IMR-90 (cell line): Measurements from ENCODE around the gene LIMS1. TPM values are rescaled to one million over a fixed set of nuclear protein-coding genes. Genes with fewer than 3 reads are reported as not detected.

Source experiments
- ATAC-seq: fragments of 200-7000 bp; cut with Tn5 transposase; 2 replicates; pipeline ENCODE4 v1.9.1; 2020; ENCODE audit warnings: low read depth, mild to moderate bottlenecking, moderate library complexity
- BruUV-seq: library from RNA; stranded (reverse); fragments of 400-500 nt; replicated peaks from 2 replicates; lab custom pipeline; 2021; lab: Mats Ljungman, UMichigan
- CTCF ChIA-PET: fragments of 300-600 bp; formaldehyde crosslinking; extraction: SDS; loops from one replicate; lab custom pipeline; 2021; ENCODE audit warnings: antibody characterized with exemption; lab: Yijun Ruan, JAX
- POLR2A ChIA-PET: fragments of 300-600 bp; sonication (Branson Sonifier 250); formaldehyde crosslinking; loops from one replicate; lab custom pipeline; 2022; ENCODE audit warnings: antibody characterized with exemption; ENCODE audit not compliant: unreplicated experiment; lab: Charles Lee
- DNase-seq: peaks from one replicate; pipeline ENCODE4 v3.0.0; 2013
- H2AFZ ChIP-seq: replicated peaks from 2 replicates; pipeline ENCODE3; 2013; ENCODE audit warnings: low read length, mild to moderate bottlenecking; ENCODE audit not compliant: poor library complexity
- H2AK5ac ChIP-seq: 2 replicates; pipeline ENCODE4 v1.6.1; 2013; ENCODE audit warnings: low read depth, low read length, inconsistent platforms
- H2AK9ac ChIP-seq: replicated peaks from 2 replicates; pipeline ENCODE3; 2013; ENCODE audit warnings: mild to moderate bottlenecking, low read depth, low read length, moderate library complexity; ENCODE audit not compliant: poor library complexity
- H2BK120ac ChIP-seq: 2 replicates; pipeline ENCODE4 v1.6.1; 2013; ENCODE audit warnings: low read depth, low read length, inconsistent platforms
- H2BK15ac ChIP-seq: 3 replicates; pipeline ENCODE4 v1.6.1; 2013; ENCODE audit warnings: low read depth, low read length, inconsistent platforms
- H2BK20ac ChIP-seq: 2 replicates; pipeline ENCODE4 v1.6.1; 2013; ENCODE audit warnings: low read depth, mild to moderate bottlenecking, inconsistent platforms, low read length, moderate library complexity
- H2BK5ac ChIP-seq: 2 replicates; pipeline ENCODE4 v1.6.1; 2013; ENCODE audit warnings: mild to moderate bottlenecking, low read depth, low read length, inconsistent platforms; ENCODE audit not compliant: poor library complexity, severe bottlenecking
- H3K14ac ChIP-seq: replicated peaks from 2 replicates; pipeline ENCODE4 v1.6.1; 2013; ENCODE audit warnings: low read depth, low read length, inconsistent platforms
- H3K18ac ChIP-seq: 2 replicates; pipeline ENCODE4 v1.6.1; 2013; ENCODE audit warnings: low read depth, low read length, control low read depth
- H3K23ac ChIP-seq: 2 replicates; pipeline ENCODE4 v1.6.1; 2013; ENCODE audit warnings: low read depth, low read length, inconsistent platforms
- H3K27ac ChIP-seq: 2 replicates; pipeline ENCODE4 v1.5.1; 2013; ENCODE audit warnings: mild to moderate bottlenecking, control low read depth, low read length; ENCODE audit not compliant: insufficient read depth
- H3K27me3 ChIP-seq: 2 replicates; pipeline ENCODE4 v1.6.1; 2013; ENCODE audit warnings: low read length; ENCODE audit not compliant: control insufficient read depth, insufficient read depth
- H3K36me3 ChIP-seq: 2 replicates; pipeline ENCODE4 v1.6.1; 2013; ENCODE audit warnings: low read length, mixed read lengths; ENCODE audit not compliant: control insufficient read depth, insufficient read depth
- H3K4ac ChIP-seq: 2 replicates; pipeline ENCODE4 v1.6.1; 2013; ENCODE audit warnings: low read depth, low read length, inconsistent platforms
- H3K4me1 ChIP-seq: 2 replicates; pipeline ENCODE4 v1.6.1; 2013; ENCODE audit warnings: low read length, mixed read lengths; ENCODE audit not compliant: control insufficient read depth, insufficient read depth
- H3K4me2 ChIP-seq: 2 replicates; pipeline ENCODE4 v1.6.1; 2013; ENCODE audit warnings: low read depth, mild to moderate bottlenecking, control low read depth, low read length, moderate library complexity
- H3K4me3 ChIP-seq: 2 replicates; pipeline ENCODE4 v1.5.1; 2013; ENCODE audit warnings: low read depth, mild to moderate bottlenecking, control low read depth, low read length, moderate library complexity; ENCODE audit not compliant: insufficient read depth
- H3K56ac ChIP-seq: 2 replicates; pipeline ENCODE4 v1.6.1; 2013; ENCODE audit warnings: low read length, inconsistent platforms; ENCODE audit not compliant: insufficient read depth; ENCODE audit errors: extremely low read depth
- H3K79me1 ChIP-seq, 2 experiments: 2 replicates each; pipeline ENCODE4 v1.6.1; 2013; ENCODE audit warnings: low read length in 2 of 2, inconsistent platforms in 1 of 2, low read depth in 1 of 2
- H3K9ac ChIP-seq: 2 replicates; pipeline ENCODE4 v1.6.1; 2013; ENCODE audit warnings: low read depth, low read length, control low read depth
- H3K9me1 ChIP-seq: 2 replicates; pipeline ENCODE4 v1.6.1; 2013; ENCODE audit warnings: low read length, inconsistent platforms; ENCODE audit not compliant: insufficient read depth
- H3K9me3 ChIP-seq: 2 replicates; pipeline ENCODE4 v1.6.1; 2013; ENCODE audit warnings: low read length; ENCODE audit not compliant: control insufficient read depth, insufficient read depth
- H4K20me1 ChIP-seq: 2 replicates; pipeline ENCODE4 v1.6.1; 2013; ENCODE audit warnings: low read length, inconsistent platforms; ENCODE audit not compliant: insufficient read depth
- H4K5ac ChIP-seq: 2 replicates; pipeline ENCODE4 v1.6.1; 2013; ENCODE audit warnings: mild to moderate bottlenecking, low read depth, low read length, control low read depth
- H4K8ac ChIP-seq, 2 experiments: 2 replicates each; pipeline ENCODE4 v1.6.1; 2013; ENCODE audit warnings: low read depth in 2 of 2, low read length in 2 of 2, control low read depth in 1 of 2, inconsistent platforms in 1 of 2
- H4K91ac ChIP-seq: 2 replicates; pipeline ENCODE4 v1.6.1; 2013; ENCODE audit warnings: low read depth, low read length, inconsistent platforms; ENCODE audit not compliant: insufficient read depth
- CEBPB ChIP-seq: IDR thresholded peaks from 2 replicates; pipeline ENCODE4 v1.6.1; 2012; ENCODE audit warnings: low read depth, low read length, improper control_type of control experiment
- CHD1 ChIP-seq: IDR thresholded peaks from 2 replicates; pipeline ENCODE4 v1.6.1; 2012; ENCODE audit warnings: low read depth, low read length, improper control_type of control experiment
- FOS ChIP-seq: fragments of 150-350 bp; IDR thresholded peaks from 2 replicates; pipeline ENCODE4 v1.6.1; 2016; ENCODE audit warnings: low read depth, low read length
- MAFK ChIP-seq: IDR thresholded peaks from 2 replicates; pipeline ENCODE4 v1.6.1; 2012; ENCODE audit warnings: low read depth, low read length, improper control_type of control experiment
- MXI1 ChIP-seq: IDR thresholded peaks from 2 replicates; pipeline ENCODE4 v1.6.1; 2012; ENCODE audit warnings: low read depth, mild to moderate bottlenecking, low read length, moderate library complexity, borderline replicate concordance
- NFE2L2 ChIP-seq: fragments of 150-350 bp; IDR thresholded peaks from 2 replicates; pipeline ENCODE4 v1.6.1; 2016; ENCODE audit warnings: low read depth, mild to moderate bottlenecking, low read length
- POLR2A ChIP-seq: IDR thresholded peaks from 2 replicates; pipeline ENCODE4 v1.6.1; 2012; ENCODE audit warnings: mild to moderate bottlenecking, low read depth, low read length
- RAD21 ChIP-seq: IDR thresholded peaks from 2 replicates; pipeline ENCODE4 v1.6.1; 2012; ENCODE audit warnings: low read length, improper control_type of control experiment
- RCOR1 ChIP-seq: IDR thresholded peaks from 2 replicates; pipeline ENCODE4 v1.6.1; 2012; ENCODE audit warnings: mild to moderate bottlenecking, low read length, improper control_type of control experiment; ENCODE audit not compliant: insufficient replicate concordance
- RFX5 ChIP-seq: IDR thresholded peaks from 2 replicates; pipeline ENCODE4 v1.8.0; 2012; ENCODE audit warnings: low read depth, mild to moderate bottlenecking, low read length, moderate library complexity
- SMC3 ChIP-seq: fragments of 150-350 bp; IDR thresholded peaks from 2 replicates; pipeline ENCODE4 v1.6.1; 2016; ENCODE audit warnings: low read depth, mild to moderate bottlenecking, antibody characterized with exemption, low read length, moderate library complexity
- WGBS, 2 experiments: methylation state at CpG; one replicate each; pipeline versions ENCODE4 v1.1.5 to v1.1.7; 2013; ENCODE audit warnings: missing lambda C conversion rate in 2 of 2; ENCODE audit not compliant: insufficient read length in 1 of 2; ENCODE audit errors: extremely low coverage in 2 of 2; 5-methylcytosine and 5-hydroxymethylcytosine counted together
- dilution Hi-C: fragments of 300-500 bp; cut with HindIII; formaldehyde crosslinking; loops from one replicate; pipeline ENCODE4 v1.14.3; 2018; ENCODE audit warnings: low sequenced_read_pairs; ENCODE audit not compliant: unreplicated experiment
- in situ Hi-C: fragments of 300-500 bp; cut with MboI; formaldehyde crosslinking; loops from 3 replicates; pipeline ENCODE4 v1.14.3; 2019; ENCODE audit warnings: low sequenced_read_pairs, inconsistent platforms, mixed read lengths
- intact Hi-C: fragments of 100-400 bp; cut with micrococcal nuclease; formaldehyde crosslinking; loops from 2 replicates; pipeline ENCODE4 v1.10.0; 2022
- polyA plus RNA-seq, 3 experiments: library from polyadenylated mRNA; depleted of rRNA; stranded (reverse); fragments of >200 nt; gene quantifications; 2 replicates each; pipeline ENCODE4 v1.2.3, GENCODE V29; 2012; ENCODE audit warnings: low replicate concordance in 1 of 3
- total RNA-seq: library from RNA; depleted of rRNA; stranded (reverse); fragments of >200 nt; gene quantifications from 2 replicates; pipeline ENCODE4 v1.2.3, GENCODE V29; 2012
- TF ChIP-seq, protein P1 (sequence below): conservative IDR thresholded peaks from 2 replicates; pipeline ENCODE4 v1.5.1; 2012; ENCODE audit warnings: mild to moderate bottlenecking, low read depth, low read length, improper control_type of control experiment
- TF ChIP-seq, protein P2 (sequence below): fragments of 150-350 bp; IDR thresholded peaks from 2 replicates; pipeline ENCODE4 v1.6.1; 2016; ENCODE audit warnings: low read depth, mild to moderate bottlenecking, low read length, moderate library complexity, borderline replicate concordance

Gene LIMS1
- total and polyA plus RNA-seq, 2 of the 4 experiments (the other 2 are of a cell fraction) = 59.1 to 131 TPM

DNA sequence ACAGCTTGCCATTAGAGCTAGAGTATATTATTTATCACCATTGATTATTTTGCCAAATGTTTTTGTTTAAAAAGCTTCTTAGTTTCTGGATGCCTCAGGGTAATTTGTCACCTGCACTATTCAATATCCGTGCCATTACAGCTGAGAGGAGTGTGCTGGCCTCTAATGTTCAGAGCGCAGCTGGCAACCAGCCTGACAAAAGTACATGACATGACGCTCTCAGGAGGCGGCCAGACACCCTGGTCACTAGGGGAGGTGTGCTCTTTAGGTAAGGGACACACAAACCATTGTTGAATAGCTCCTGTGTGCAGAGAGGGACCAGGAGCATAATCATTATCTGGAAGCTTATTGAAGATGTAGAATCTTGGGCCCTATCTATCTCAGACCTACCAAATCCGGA is 20.3 kb downstream of the LIMS1 start:
- no peak overlapping the region for H3K18ac ChIP-seq
- no peak overlapping the region for H3K27ac ChIP-seq
- H2AK5ac ChIP-seq = no peak overlapping the region
- no peak overlapping the region for H3K4me3 ChIP-seq
- H3K23ac ChIP-seq = peak overlapping the region; percentile 25; the same call in 1 of the 2 replicates
- intact Hi-C loops = no loop called here
- ATAC-seq = no peak
- H3K9me3 ChIP-seq = no peaks in the 10 kb centered on the region
- POLR2A ChIA-PET = no interaction called here
- peaks cover 29% of the 10 kb centered on the region for H3K9me1 ChIP-seq
- H3K79me1 ChIP-seq = peaks cover 34 to 56% of the 10 kb centered on the region in 2 experiments
- in situ Hi-C loops = no loop called here
- no peak overlapping the region for H3K56ac ChIP-seq
- H3K36me3 ChIP-seq = no peaks in the 10 kb centered on the region
- H2BK120ac ChIP-seq = no peak overlapping the region
- no peak overlapping the region for H2BK15ac ChIP-seq
- dilution Hi-C loops = no loop called here
- no peak overlapping the region for H2AK9ac ChIP-seq
- TF ChIP-seq MXI1 (no peak), CEBPB (no peak), NFE2L2 (no peak), SMC3 (no peak), RFX5 (no peak), RAD21 (no peak), MAFK (no peak), CHD1 (no peak), FOS (no peak), RCOR1 (no peak), POLR2A (no peak)
- TF ChIP-seq, protein P1, sequence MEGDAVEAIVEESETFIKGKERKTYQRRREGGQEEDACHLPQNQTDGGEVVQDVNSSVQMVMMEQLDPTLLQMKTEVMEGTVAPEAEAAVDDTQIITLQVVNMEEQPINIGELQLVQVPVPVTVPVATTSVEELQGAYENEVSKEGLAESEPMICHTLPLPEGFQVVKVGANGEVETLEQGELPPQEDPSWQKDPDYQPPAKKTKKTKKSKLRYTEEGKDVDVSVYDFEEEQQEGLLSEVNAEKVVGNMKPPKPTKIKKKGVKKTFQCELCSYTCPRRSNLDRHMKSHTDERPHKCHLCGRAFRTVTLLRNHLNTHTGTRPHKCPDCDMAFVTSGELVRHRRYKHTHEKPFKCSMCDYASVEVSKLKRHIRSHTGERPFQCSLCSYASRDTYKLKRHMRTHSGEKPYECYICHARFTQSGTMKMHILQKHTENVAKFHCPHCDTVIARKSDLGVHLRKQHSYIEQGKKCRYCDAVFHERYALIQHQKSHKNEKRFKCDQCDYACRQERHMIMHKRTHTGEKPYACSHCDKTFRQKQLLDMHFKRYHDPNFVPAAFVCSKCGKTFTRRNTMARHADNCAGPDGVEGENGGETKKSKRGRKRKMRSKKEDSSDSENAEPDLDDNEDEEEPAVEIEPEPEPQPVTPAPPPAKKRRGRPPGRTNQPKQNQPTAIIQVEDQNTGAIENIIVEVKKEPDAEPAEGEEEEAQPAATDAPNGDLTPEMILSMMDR = no peak
- TF ChIP-seq, protein P2, sequence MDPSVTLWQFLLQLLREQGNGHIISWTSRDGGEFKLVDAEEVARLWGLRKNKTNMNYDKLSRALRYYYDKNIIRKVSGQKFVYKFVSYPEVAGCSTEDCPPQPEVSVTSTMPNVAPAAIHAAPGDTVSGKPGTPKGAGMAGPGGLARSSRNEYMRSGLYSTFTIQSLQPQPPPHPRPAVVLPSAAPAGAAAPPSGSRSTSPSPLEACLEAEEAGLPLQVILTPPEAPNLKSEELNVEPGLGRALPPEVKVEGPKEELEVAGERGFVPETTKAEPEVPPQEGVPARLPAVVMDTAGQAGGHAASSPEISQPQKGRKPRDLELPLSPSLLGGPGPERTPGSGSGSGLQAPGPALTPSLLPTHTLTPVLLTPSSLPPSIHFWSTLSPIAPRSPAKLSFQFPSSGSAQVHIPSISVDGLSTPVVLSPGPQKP = no peak
- no peak overlapping the region for H3K4me2 ChIP-seq
- no peak overlapping the region for H2BK5ac ChIP-seq
- no peak overlapping the region for H3K9ac ChIP-seq
- H3K4ac ChIP-seq = no peak overlapping the region
- H4K8ac ChIP-seq = peak overlapping the region in 1 of 2 experiments; percentile 13; a peak in 1 of 4 replicates
- H4K5ac ChIP-seq = no peak overlapping the region
- no peak for DNase-seq
- 94% methylated on average over 3 of the region's 5 CpGs; no CpG with 5 or more reads in 1 of the 2 experiments for WGBS, 2 experiments
- no peak overlapping the region for H4K91ac ChIP-seq
- no TSS peak for BruUV-seq
- no peaks in the 10 kb centered on the region for H3K27me3 ChIP-seq
- no peak overlapping the region for H3K14ac ChIP-seq
- H2AFZ ChIP-seq = no peak overlapping the region
- peaks cover 47% of the 10 kb centered on the region for H4K20me1 ChIP-seq
- H3K4me1 ChIP-seq = peaks cover 12% of the 10 kb centered on the region
- no peak overlapping the region for H2BK20ac ChIP-seq
- CTCF ChIA-PET = no interaction called here
